Gastroesophageal sphincter (tissue), 4 donors: Measurements from ENCODE around the gene TDRD5. TPM values are rescaled to one million over a fixed set of nuclear protein-coding genes. Genes with fewer than 3 reads are reported as not detected.

ENCODE experiments used
- ATAC-seq: fragments of 150-250 bp; one replicate; pipeline ENCODE4 v1.9.1; 2016; ENCODE audit warnings: mild to moderate bottlenecking, moderate library complexity
- H3K27ac ChIP-seq, 4 donors: fragments of 200-600 bp; sonication (generic) in 3 of 4; 1 replicate in 3 of 4; 2 replicates in 1 of 4; pipeline ENCODE4 v1.5.1; 2016 to 2019
- H3K27me3 ChIP-seq: fragments of 200-600 bp; sonication (generic); one replicate; pipeline ENCODE4 v1.5.1; 2019
- H3K36me3 ChIP-seq, 2 donors: fragments of 200-600 bp; sonication (generic); one replicate each; pipeline ENCODE4 v1.5.1; 2019; ENCODE audit warnings: control low read depth in 1 of 2
- H3K4me1 ChIP-seq, 3 donors: fragments of 200-600 bp; sonication (generic); 1 replicate in 2 of 3; 2 replicates in 1 of 3; pipeline ENCODE4 v1.5.1; 2016 to 2019; ENCODE audit warnings: control low read depth in 2 of 3
- H3K4me3 ChIP-seq, 2 donors: fragments of 200-600 bp; sonication (generic); one replicate each; pipeline ENCODE4 v1.5.1; 2019; ENCODE audit warnings: mild to moderate bottlenecking in 1 of 2, moderate library complexity in 1 of 2
- H3K9me3 ChIP-seq, 3 donors: fragments of 200-600 bp; sonication (generic); one replicate each; pipeline ENCODE4 v1.5.1; 2017 to 2019; ENCODE audit warnings: control low read depth in 2 of 3
- CTCF ChIP-seq, 4 experiments: fragments of 200-600 bp in 2 of 4; fragments of 450-650 bp in 2 of 4; sonication (generic) in 1 of 4; IDR thresholded peaks; one replicate each; pipeline ENCODE4 v1.5.1; 2017 to 2019; ENCODE audit warnings: antibody characterized with exemption in 4 of 4, mild to moderate bottlenecking in 2 of 4, moderate library complexity in 2 of 4
- EP300 ChIP-seq: sonication (generic); formaldehyde crosslinking; IDR thresholded peaks from one replicate; pipeline ENCODE4 v1.6.1; 2017; ENCODE audit warnings: antibody characterized with exemption, mild to moderate bottlenecking
- POLR2A ChIP-seq, 2 donors: fragments of 450-650 bp; IDR thresholded peaks; one replicate each; pipeline ENCODE4 v1.6.1; 2017; ENCODE audit warnings: antibody characterized with exemption in 2 of 2, mild to moderate bottlenecking in 2 of 2, moderate library complexity in 1 of 2
- POLR2AphosphoS5 ChIP-seq: sonication (generic); formaldehyde crosslinking; IDR thresholded peaks from one replicate; pipeline ENCODE4 v1.6.1; 2017; ENCODE audit warnings: antibody characterized with exemption
- WGBS, 2 donors: methylation state at CpG; one replicate each; pipeline ENCODE4 v1.1.5; 2018; ENCODE audit warnings: low coverage in 1 of 2; 5-methylcytosine and 5-hydroxymethylcytosine counted together
- total RNA-seq, 4 donors: library from RNA; depleted of rRNA; stranded (reverse); fragments of >200 nt; gene quantifications; one replicate each; pipeline ENCODE4 v1.1.0, GENCODE V29; 2016

TDRD5 gene
- total RNA-seq, 4 donors from 2014 or later = 0.13 to 0.27 (median 0.16) TPM; not detected in 1

GRCh38 chr1:179702946-179703539, 111.4 kb downstream of the TDRD5 start:
- no peaks in the 10 kb centered on the region for H3K27me3 ChIP-seq
- no peaks in the 10 kb centered on the region for H3K4me1 ChIP-seq
- ATAC-seq = no peak
- no peak overlapping the region for H3K4me3 ChIP-seq
- no peaks in the 10 kb centered on the region for H3K9me3 ChIP-seq
- H3K36me3 ChIP-seq = no peaks in the 10 kb centered on the region
- no peak overlapping the region for H3K27ac ChIP-seq
- WGBS, 2 donors = 77 to 86% methylated on average over 4 to 5 of the region's 5 CpGs
- no peak for TF ChIP-seq POLR2AphosphoS5
- no peak for TF ChIP-seq EP300
- no peak for TF ChIP-seq CTCF (IDR thresholded peaks at IDR 0.05)
- TF ChIP-seq POLR2A (IDR thresholded peaks at IDR 0.05) = no peak

DNA sequence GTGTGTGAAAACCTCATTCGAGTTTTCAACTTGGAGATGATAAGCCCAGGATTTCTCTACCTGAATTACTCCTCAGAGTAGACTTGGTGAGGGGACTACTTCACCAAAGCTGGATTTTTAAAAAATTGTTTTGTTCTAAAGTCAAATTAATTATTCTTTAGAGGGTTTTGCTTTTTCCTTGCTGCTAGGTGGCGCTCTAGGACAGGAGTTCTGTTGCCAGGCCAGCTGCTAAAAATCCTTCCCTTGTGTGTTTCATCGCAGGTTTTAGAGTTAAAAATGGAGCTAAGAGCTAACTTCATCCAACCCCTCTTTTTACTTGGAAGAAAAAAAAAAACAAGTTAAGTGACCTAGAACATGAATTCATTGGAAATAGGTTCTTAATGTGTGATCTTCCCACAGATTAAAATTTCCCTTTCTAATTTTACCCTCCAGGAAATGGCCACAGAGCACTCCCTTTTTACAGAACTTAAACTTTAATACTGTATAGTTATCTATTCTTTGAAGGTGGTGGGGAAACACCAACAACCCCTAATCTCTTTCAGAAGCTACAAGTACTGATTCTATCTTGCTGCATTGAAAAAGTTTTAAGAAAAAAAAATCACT, 114.8 kb downstream of the TDRD5 start:
- peaks cover 0 to 14% (median 0%) of the 10 kb centered on the region in 3 donors for H3K4me1 ChIP-seq
- WGBS, 2 donors = 0% methylated on average over 2 to 3 of the region's 3 CpGs
- no peaks in the 10 kb centered on the region for H3K27me3 ChIP-seq
- H3K27ac ChIP-seq = no peak overlapping the region
- H3K9me3 ChIP-seq = no peaks in the 10 kb centered on the region
- ATAC-seq = no peak
- peak; percentile 58 to 78 (median 64) for TF ChIP-seq CTCF (IDR thresholded peaks at IDR 0.05)
- TF ChIP-seq POLR2AphosphoS5 = no peak
- H3K36me3 ChIP-seq = no peaks in the 10 kb centered on the region
- no peak overlapping the region for H3K4me3 ChIP-seq

DNA sequence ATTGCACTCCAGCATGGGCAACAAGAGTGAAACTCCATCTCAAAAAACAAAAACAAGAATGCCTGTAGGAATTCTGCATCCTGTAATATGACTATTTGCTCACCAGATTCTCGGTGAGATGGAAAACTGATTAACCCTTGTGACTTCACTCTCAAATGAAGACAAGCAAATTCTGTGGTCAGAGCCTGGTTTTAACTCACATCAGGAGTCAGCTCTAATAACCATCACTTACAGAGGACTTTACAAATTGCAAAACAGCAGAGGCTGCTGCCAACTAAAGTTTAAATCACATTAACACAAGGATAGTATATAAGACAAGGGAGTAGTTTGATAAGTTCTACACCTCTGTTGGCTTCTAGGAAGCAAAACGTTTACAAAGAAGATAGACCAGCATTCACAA, 115.8 kb downstream of the TDRD5 start:
- Histone ChIP-seq H3K9me3 (no peaks in the 10 kb centered on the region), H3K4me3 (no peak overlapping the region), H3K27ac (no peak overlapping the region), H3K36me3 (no peaks in the 10 kb centered on the region), H3K4me1 (peaks cover 0 to 14% (median 0%) of the 10 kb centered on the region in 3 donors), H3K27me3 (no peaks in the 10 kb centered on the region)
- TF ChIP-seq CTCF (IDR thresholded peaks at IDR 0.05) = no peak
- no peak for TF ChIP-seq POLR2A (IDR thresholded peaks at IDR 0.05)
- no peak for TF ChIP-seq POLR2AphosphoS5
- TF ChIP-seq EP300 = no peak
- ATAC-seq = no peak
- 69% methylated on average over 2 of the region's 2 CpGs for WGBS, 2 donors

DNA sequence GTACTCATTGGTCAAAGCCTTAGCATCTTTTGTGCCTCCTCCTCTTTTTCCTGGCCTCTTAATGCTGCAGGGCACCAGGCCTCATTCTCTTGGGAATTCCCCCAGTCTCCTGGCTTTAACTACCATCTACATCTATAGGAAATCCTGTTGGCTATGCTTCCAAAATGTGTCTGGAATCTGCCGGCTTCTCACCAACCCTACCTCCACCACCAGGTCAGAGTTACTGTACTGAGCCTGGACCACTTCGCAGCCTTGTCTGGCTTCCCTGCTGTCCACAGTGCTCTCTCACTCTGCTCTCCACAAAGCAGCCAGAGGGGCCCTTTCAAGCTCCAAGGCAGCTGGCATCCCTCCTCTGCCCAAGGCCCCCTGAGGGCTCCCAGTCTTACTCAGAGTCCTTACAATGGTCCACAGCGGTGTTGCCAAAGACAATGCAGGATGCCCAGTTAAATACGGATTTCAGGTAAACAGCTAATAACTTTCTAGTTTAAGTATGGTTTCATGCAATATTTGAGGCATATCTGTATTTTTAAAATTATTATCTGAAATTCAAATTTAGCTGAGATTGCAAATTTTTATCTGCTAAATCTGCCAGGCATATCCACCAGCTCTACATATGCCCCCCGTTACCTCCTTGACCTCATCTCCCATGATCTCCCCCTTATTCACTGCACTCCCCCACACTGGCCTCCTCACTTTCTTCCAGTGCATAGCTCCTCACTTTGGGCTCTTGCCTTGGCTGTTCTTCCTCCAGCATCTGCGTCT, 117.0 kb downstream of the TDRD5 start:
- no peak for ATAC-seq
- TF ChIP-seq EP300 (no peak), POLR2AphosphoS5 (no peak), POLR2A (IDR thresholded peaks at IDR 0.05) (no peak), CTCF (IDR thresholded peaks at IDR 0.05) (no peak)
- H3K4me3 ChIP-seq = no peak overlapping the region
- H3K36me3 ChIP-seq = no peaks in the 10 kb centered on the region
- no peak overlapping the region for H3K27ac ChIP-seq
- H3K4me1 ChIP-seq = peaks cover 0 to 14% (median 0%) of the 10 kb centered on the region in 3 donors
- H3K9me3 ChIP-seq = peaks cover 0 to 7% (median 0%) of the 10 kb centered on the region in 3 donors
- WGBS, 2 donors = 71 to 89% methylated on average over 5 to 6 of the region's 6 CpGs
- H3K27me3 ChIP-seq = no peaks in the 10 kb centered on the region
